Endothelial cell of umbilical vein (primary cell): Measurements from ENCODE around the gene SYNGR3. TPM values are rescaled to one million over a fixed set of nuclear protein-coding genes. Genes with fewer than 3 reads are reported as not detected.

Experiments
- BruUV-seq: library from RNA; stranded (reverse); fragments of 400-500 nt; replicated peaks from 2 replicates; lab custom pipeline; 2021; lab: Mats Ljungman, UMichigan
- CTCF ChIA-PET: fragments of 300-600, 350-600 bp; sonication (Branson Sonifier 250); formaldehyde crosslinking; loops from one replicate; lab custom pipeline; 2021; ENCODE audit warnings: antibody characterized with exemption, inconsistent platforms; lab: Charles Lee
- POLR2A ChIA-PET: fragments of 300-600, 350-600 bp; sonication (Branson Sonifier 250); formaldehyde crosslinking; loops from one replicate; lab custom pipeline; 2021; ENCODE audit warnings: antibody characterized with exemption, inconsistent platforms; lab: Charles Lee
- DNase-seq: peaks from one replicate; pipeline ENCODE4 v3.0.0-alpha.2; 2011; ENCODE audit warnings: low read depth, low spot score
- FAIRE-seq: peaks from 2 replicates; lab custom pipeline; 2011; peaks lifted over from hg19 to GRCh38; lab: Jason Lieb, UNC
- H2AFZ ChIP-seq: 2 replicates; pipeline ENCODE4 v1.6.0; 2012; ENCODE audit warnings: low read depth, low read length, control low read depth, inconsistent platforms
- H3K27ac ChIP-seq: 2 replicates; pipeline ENCODE4 v1.5.1; 2011; ENCODE audit warnings: low read depth, mild to moderate bottlenecking, control low read depth, low read length, moderate library complexity; ENCODE audit not compliant: insufficient read depth
- H3K27me3 ChIP-seq, 2 experiments: 2 replicates each; pipeline versions ENCODE4 v1.6.0 to v1.6.1; 2011; ENCODE audit warnings: low read length in 2 of 2, mixed read lengths in 1 of 2; ENCODE audit not compliant: control insufficient read depth in 2 of 2, insufficient read depth in 2 of 2
- H3K36me3 ChIP-seq, 2 experiments: 2 replicates in 1 of 2; 3 replicates in 1 of 2; pipeline ENCODE4 v1.5.1; 2011; ENCODE audit warnings: low read length in 2 of 2, mild to moderate bottlenecking in 1 of 2, moderate library complexity in 1 of 2; ENCODE audit not compliant: control insufficient read depth in 2 of 2, insufficient read depth in 2 of 2; ENCODE audit errors: extremely low read depth in 1 of 2
- H3K4me1 ChIP-seq: 3 replicates; pipeline ENCODE4 v1.5.1; 2011; ENCODE audit warnings: mild to moderate bottlenecking, low read length; ENCODE audit not compliant: control insufficient read depth, insufficient read depth; ENCODE audit errors: extremely low read depth
- H3K4me2 ChIP-seq: 2 replicates; pipeline ENCODE4 v1.6.1; 2011; ENCODE audit warnings: low read length, control low read depth, mixed read lengths; ENCODE audit not compliant: insufficient read depth
- H3K4me3 ChIP-seq, 3 experiments: fragments of 200-600 bp in 1 of 3; sonication (generic), shearing (Covaris generic) in 1 of 3; replicated peaks in 1 of 3; 2 replicates each; pipeline ENCODE4 v1.5.1; 2011 to 2016; ENCODE audit warnings: control low read depth in 3 of 3, low read length in 3 of 3, mild to moderate bottlenecking in 2 of 3, inconsistent platforms in 1 of 3, low read depth in 1 of 3, moderate library complexity in 1 of 3; ENCODE audit not compliant: insufficient read depth in 1 of 3
- H3K79me2 ChIP-seq: 2 replicates; pipeline ENCODE4 v1.6.0; 2012; ENCODE audit warnings: low read length, inconsistent platforms; ENCODE audit not compliant: control insufficient read depth, insufficient read depth
- H3K9ac ChIP-seq: replicated peaks from 2 replicates; pipeline ENCODE3; 2011; ENCODE audit warnings: low read length, control low read depth; ENCODE audit not compliant: insufficient read depth; ENCODE audit errors: extremely low read depth
- H3K9me1 ChIP-seq: replicated peaks from 3 replicates; pipeline ENCODE4 v1.6.0; 2011; ENCODE audit warnings: mild to moderate bottlenecking, low read length; ENCODE audit not compliant: control insufficient read depth, insufficient read depth; ENCODE audit errors: extremely low read depth
- H3K9me3 ChIP-seq: replicated peaks from 2 replicates; pipeline ENCODE4 v1.5.1; 2012; ENCODE audit warnings: low read length, inconsistent platforms; ENCODE audit not compliant: control insufficient read depth, insufficient read depth
- H4K20me1 ChIP-seq: replicated peaks from 2 replicates; pipeline ENCODE3; 2011; ENCODE audit warnings: mild to moderate bottlenecking, low read length; ENCODE audit not compliant: control insufficient read depth, insufficient read depth; ENCODE audit errors: extremely low read depth
- EZH2 ChIP-seq: IDR thresholded peaks from 2 replicates; pipeline ENCODE4 v1.6.1; 2012; ENCODE audit warnings: borderline replicate concordance, low read depth, mild to moderate bottlenecking, moderate library complexity, low read length, inconsistent platforms; ENCODE audit not compliant: severe bottlenecking
- FOS ChIP-seq: IDR thresholded peaks from 2 replicates; pipeline ENCODE4 v1.6.1; 2011; ENCODE audit warnings: mild to moderate bottlenecking, low read length, moderate library complexity, borderline replicate concordance; ENCODE audit not compliant: insufficient read depth
- GATA2 ChIP-seq: IDR thresholded peaks from 2 replicates; pipeline ENCODE4 v1.7.0; 2011; ENCODE audit warnings: low read depth, mild to moderate bottlenecking, moderate library complexity, mixed read lengths, low read length; ENCODE audit not compliant: insufficient read length, insufficient read depth
- JUN ChIP-seq: IDR thresholded peaks from 2 replicates; pipeline ENCODE4 v1.6.1; 2011; ENCODE audit warnings: borderline replicate concordance, low read depth; ENCODE audit not compliant: insufficient read length, insufficient read depth
- MAX ChIP-seq: IDR thresholded peaks from 2 replicates; pipeline ENCODE4 v1.6.1; 2011; ENCODE audit not compliant: insufficient read depth, insufficient read length
- MYC ChIP-seq: IDR thresholded peaks from one replicate; pipeline ENCODE4 v1.6.1; 2011; ENCODE audit warnings: mild to moderate bottlenecking, low read depth, low read length
- POLR2A ChIP-seq: IDR thresholded peaks from 2 replicates; pipeline ENCODE4 v1.6.1; 2012; ENCODE audit warnings: low read depth, mild to moderate bottlenecking, control low read depth, low read length
- POLR2AphosphoS5 ChIP-seq: IDR thresholded peaks from 2 replicates; pipeline ENCODE4 v1.6.1; 2012; ENCODE audit warnings: low read depth, mild to moderate bottlenecking, control low read depth, low read length, moderate library complexity; ENCODE audit not compliant: insufficient read depth
- dilution Hi-C: fragments of 300-500 bp; cut with MboI; formaldehyde crosslinking; loops from one replicate; pipeline ENCODE4 v1.15.0; 2019; ENCODE audit warnings: low sequenced_read_pairs; ENCODE audit not compliant: extremely low pct_ligation_motif_present
- intact Hi-C: fragments of 100-400 bp; cut with micrococcal nuclease; formaldehyde crosslinking; loops from one replicate; pipeline ENCODE4 v1.10.0; 2022
- polyA plus RNA-seq, 4 experiments: library from polyadenylated mRNA; depleted of rRNA in 3 of 4; stranded (reverse) in 3 of 4; unstranded in 1 of 4; fragments of >200 nt; gene quantifications; 2 replicates each; pipeline versions ENCODE4 v1.2.1 to v1.2.3, GENCODE V29; 2011 to 2012; ENCODE audit warnings: missing spikeins in 1 of 4
- total RNA-seq: library from RNA; stranded (reverse); gene quantifications from 2 replicates; pipeline ENCODE4 v1.2.3, GENCODE V29; 2021
- TF ChIP-seq, protein P1 (sequence below), 2 donors: IDR thresholded peaks; 1 replicate in 1 of 2; 2 replicates in 1 of 2; pipeline ENCODE4 v1.5.1; 2011; ENCODE audit warnings: low read length in 2 of 2, mild to moderate bottlenecking in 2 of 2, moderate library complexity in 2 of 2, control low read depth in 1 of 2, inconsistent platforms in 1 of 2, low read depth in 1 of 2; ENCODE audit not compliant: insufficient read depth in 1 of 2; ENCODE audit errors: extremely low read depth in 1 of 2

The SYNGR3 gene
- total and polyA plus RNA-seq, 2 donors (not counting 3 experiments of a cell fraction or from before 2014, with no cell fraction given) = 0.95 to 1.4 TPM

DNA sequence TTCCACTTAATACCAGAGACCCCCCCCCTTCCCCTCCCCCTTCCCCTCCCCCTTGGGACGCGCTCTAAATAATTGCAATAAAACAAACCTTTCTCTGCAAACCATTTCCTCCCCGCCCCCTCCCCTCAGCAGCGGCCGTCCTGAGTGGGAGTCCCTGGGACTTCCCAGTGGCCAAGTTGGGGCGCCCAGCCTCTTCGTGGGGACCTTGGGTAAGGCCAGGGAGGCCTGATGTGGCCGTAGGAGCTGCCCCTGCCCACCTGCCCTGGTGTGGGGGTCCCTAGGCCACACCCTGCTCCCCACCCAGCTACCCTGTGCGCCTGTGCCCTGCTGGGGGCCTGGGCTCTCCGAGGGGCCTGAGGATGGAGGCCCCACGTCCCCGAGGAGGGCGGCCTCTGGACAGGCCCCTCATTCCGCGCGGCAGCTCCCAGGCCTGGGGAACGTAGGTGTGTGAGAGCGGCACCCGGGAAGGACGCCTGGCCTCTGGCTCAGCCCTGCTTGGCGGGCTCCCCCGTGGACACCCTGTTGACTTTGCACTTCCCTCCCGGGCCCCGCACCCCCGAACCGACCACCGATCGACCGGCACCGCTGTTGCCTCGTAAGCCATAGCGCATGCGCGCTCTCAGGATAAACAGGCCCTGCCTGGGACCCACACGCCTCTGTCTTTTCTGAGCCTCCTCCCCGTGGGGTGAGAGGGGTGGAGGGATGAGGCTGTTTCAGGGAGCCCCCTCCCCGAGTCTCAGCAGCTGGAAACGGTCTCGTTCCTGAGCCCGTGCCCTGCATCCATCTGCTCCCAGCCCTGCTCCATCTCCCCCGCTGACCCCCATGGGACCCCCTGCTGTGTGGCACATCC is 48.8 kb downstream of the SYNGR3 start:
- Histone ChIP-seq H3K4me2 (no peak overlapping the region), H2AFZ (no peak overlapping the region), H3K27ac (no peak overlapping the region), H3K4me3 (no peak overlapping the region), H4K20me1 (no peaks in the 10 kb centered on the region), H3K9me1 (no peaks in the 10 kb centered on the region), H3K27me3 (no peaks in the 10 kb centered on the region), H3K36me3 (peaks cover 0 to 10% of the 10 kb centered on the region in 2 experiments), H3K79me2 (peaks cover 10% of the 10 kb centered on the region), H3K4me1 (peaks cover 27% of the 10 kb centered on the region), H3K9me3 (no peaks in the 10 kb centered on the region), H3K9ac (no peak overlapping the region)
- intact Hi-C loops = no loop called here
- ChIA-PET CTCF (no interaction called here), POLR2A (interaction anchor here (0.6 kb wide), 1 partner anchor 111 kb away, joined by 3 read pairs; no protein-coding TSS in a partner anchor)
- no TSS peak for BruUV-seq
- FAIRE-seq (no peak), DNase-seq (no peak)
- no peak for TF ChIP-seq POLR2A
- no peak for TF ChIP-seq GATA2
- no peak for TF ChIP-seq MYC
- no peak for TF ChIP-seq JUN
- TF ChIP-seq FOS = no peak
- no peak for TF ChIP-seq MAX
- TF ChIP-seq, protein P1, sequence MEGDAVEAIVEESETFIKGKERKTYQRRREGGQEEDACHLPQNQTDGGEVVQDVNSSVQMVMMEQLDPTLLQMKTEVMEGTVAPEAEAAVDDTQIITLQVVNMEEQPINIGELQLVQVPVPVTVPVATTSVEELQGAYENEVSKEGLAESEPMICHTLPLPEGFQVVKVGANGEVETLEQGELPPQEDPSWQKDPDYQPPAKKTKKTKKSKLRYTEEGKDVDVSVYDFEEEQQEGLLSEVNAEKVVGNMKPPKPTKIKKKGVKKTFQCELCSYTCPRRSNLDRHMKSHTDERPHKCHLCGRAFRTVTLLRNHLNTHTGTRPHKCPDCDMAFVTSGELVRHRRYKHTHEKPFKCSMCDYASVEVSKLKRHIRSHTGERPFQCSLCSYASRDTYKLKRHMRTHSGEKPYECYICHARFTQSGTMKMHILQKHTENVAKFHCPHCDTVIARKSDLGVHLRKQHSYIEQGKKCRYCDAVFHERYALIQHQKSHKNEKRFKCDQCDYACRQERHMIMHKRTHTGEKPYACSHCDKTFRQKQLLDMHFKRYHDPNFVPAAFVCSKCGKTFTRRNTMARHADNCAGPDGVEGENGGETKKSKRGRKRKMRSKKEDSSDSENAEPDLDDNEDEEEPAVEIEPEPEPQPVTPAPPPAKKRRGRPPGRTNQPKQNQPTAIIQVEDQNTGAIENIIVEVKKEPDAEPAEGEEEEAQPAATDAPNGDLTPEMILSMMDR (IDR thresholded peaks at IDR 0.05; ENCODE audit: extremely low read depth in 1 of 2, insufficient read depth in 1 of 2, low read depth in 1 of 2, low read length in 2 of 2) = no peak
- no peak for TF ChIP-seq POLR2AphosphoS5
- no peak for TF ChIP-seq EZH2
- dilution Hi-C loops = loop anchor here (25.0 kb wide), 1 partner anchor 124 kb away; the partner anchor contains the start of gene TRAF7
